RWPE1 (cell line): Measurements from ENCODE around the gene CERS5.

Experiments
- CTCF ChIA-PET: fragments of 350-600 bp; sonication (Branson Sonifier 250); formaldehyde crosslinking; extraction: SDS; loops from one replicate; lab custom pipeline; 2021; lab: Yijun Ruan, JAX
- POLR2A ChIA-PET: fragments of 400-600 bp; formaldehyde crosslinking; extraction: SDS; loops from one replicate; lab custom pipeline; 2020; ENCODE audit warnings: antibody characterized with exemption; ENCODE audit not compliant: low non-redundant PET; lab: Yijun Ruan, JAX
- DNase-seq: peaks from one replicate; pipeline ENCODE4 v3.0.0; 2012; ENCODE audit warnings: low spot score
- H3K27ac ChIP-seq: fragments of 450-650 bp; 2 replicates; pipeline ENCODE4 v1.5.1; 2017
- CTCF ChIP-seq: fragments of 450-650 bp; conservative IDR thresholded peaks from 2 replicates; pipeline ENCODE4 v1.5.1; 2017; ENCODE audit warnings: low read depth, mild to moderate bottlenecking

CERS5 gene

DNA sequence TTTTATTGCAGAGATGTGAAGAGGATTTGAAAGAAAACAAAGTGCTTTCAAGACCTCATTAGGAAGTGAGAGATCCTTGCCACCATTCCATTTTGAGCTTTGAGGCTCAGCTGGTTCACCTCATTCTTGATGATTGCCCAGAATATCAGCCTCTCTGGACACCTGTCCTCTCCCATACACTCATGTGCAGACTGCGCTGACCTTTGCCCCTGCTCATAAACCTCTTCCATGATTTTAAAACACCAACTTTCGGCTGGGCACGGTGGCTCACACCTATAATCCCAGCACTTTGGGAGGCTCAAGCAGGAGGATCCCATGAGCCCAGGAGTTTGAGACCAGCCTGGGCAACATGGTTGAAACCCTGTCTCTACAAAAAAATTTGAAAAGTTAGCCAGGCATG is 46.2 kb downstream of the CERS5 start:
- no peak for TF ChIP-seq CTCF
- ChIA-PET POLR2A (no interaction called here), CTCF (interaction anchor here (0.6 kb wide), 1 partner anchor 140 kb away, joined by 3 read pairs; no protein-coding TSS in a partner anchor)
- no peak overlapping the region for H3K27ac ChIP-seq
- no peak for DNase-seq

DNA sequence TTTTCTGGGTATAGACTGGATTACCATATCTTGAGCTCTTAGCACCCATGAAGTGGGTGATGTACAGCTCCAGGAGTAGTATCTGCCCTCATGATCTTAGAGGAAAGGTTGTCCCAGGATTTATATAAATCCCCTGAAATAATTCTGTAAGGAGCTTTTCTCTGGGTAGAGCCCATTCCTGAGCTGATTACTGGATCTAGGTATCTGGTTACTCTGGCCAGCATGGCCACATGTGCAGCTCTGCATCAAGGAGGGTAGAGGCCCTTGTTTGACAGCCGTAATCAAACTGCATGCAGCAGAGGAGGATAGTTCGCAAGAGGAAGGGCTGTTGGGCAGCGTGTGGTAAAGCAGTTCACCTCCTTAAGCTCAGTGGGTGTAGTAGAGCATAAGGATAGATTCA is 46.6 kb downstream of the CERS5 start:
- CTCF ChIA-PET: interaction anchor here (0.6 kb wide), 2 partner anchors 140 to 764 kb away, joined by 3 read pairs; no protein-coding TSS in a partner anchor

GRCh38 chr12:50119387-50119786 is 47.8 kb downstream of the CERS5 start:
- ChIA-PET CTCF (no interaction called here), POLR2A (no interaction called here)
- DNase-seq: no peak
- no peak overlapping the region for H3K27ac ChIP-seq
- TF ChIP-seq CTCF: no peak

More for the DNA sequence above, 46.6 kb downstream of the CERS5 start:
- POLR2A ChIA-PET: interaction anchor here (0.7 kb wide), 1 partner anchor 9 kb away, joined by 4 read pairs; the partner anchor contains the start of gene COX14
- no peak for DNase-seq
- TF ChIP-seq CTCF: no peak
- H3K27ac ChIP-seq: no peak overlapping the region

DNA sequence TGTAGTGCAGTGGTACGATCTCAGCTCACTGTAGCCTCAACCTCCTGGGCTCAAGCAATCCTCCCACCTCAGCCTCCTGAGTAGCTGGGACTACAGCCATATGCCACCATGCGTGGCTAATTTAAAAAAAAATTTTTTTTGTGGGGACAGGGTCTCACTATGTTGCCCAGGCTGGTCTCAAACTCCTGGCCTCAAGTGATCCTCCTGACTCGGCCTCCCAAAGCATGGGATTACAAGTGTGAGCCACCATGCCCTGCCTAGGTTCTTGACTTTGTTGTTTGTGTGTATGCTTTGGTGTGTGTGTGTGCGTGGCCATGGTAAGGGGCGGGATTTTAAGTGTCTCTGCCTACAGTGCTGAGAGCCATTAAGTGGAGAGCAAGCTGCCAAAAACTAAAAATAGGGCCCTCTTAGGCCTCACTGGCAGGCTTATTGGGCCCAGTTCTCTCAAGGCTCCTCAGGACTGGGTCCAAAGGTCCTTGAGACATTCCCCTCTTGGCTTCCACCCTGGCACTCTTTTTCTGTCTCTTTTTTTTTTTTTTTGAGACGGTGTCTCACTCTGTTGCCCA is 50.0 kb downstream of the CERS5 start:
- TF ChIP-seq CTCF: no peak
- ChIA-PET CTCF (no interaction called here), POLR2A (no interaction called here)
- no peak for DNase-seq
- H3K27ac ChIP-seq: no peak overlapping the region

GRCh38 chr12:50112456-50113218 is 54.5 kb downstream of the CERS5 start:
- no peak for TF ChIP-seq CTCF
- peak; percentile 49 for DNase-seq
- peak overlapping the region; percentile 92 for H3K27ac ChIP-seq
- ChIA-PET CTCF (interaction anchor here (0.6 to 3.0 kb wide), 5 partner anchors 22 to 396 kb away, joined by 3 to 18 read pairs (median 4); partner anchors contain the start of genes AQP2 and SMARCD1), POLR2A (interaction anchor here (0.6 to 1.1 kb wide), 4 partner anchors 15 to 874 kb away, joined by 3 to 4 read pairs (median 3); partner anchors contain the start of gene SMARCD1)

DNA sequence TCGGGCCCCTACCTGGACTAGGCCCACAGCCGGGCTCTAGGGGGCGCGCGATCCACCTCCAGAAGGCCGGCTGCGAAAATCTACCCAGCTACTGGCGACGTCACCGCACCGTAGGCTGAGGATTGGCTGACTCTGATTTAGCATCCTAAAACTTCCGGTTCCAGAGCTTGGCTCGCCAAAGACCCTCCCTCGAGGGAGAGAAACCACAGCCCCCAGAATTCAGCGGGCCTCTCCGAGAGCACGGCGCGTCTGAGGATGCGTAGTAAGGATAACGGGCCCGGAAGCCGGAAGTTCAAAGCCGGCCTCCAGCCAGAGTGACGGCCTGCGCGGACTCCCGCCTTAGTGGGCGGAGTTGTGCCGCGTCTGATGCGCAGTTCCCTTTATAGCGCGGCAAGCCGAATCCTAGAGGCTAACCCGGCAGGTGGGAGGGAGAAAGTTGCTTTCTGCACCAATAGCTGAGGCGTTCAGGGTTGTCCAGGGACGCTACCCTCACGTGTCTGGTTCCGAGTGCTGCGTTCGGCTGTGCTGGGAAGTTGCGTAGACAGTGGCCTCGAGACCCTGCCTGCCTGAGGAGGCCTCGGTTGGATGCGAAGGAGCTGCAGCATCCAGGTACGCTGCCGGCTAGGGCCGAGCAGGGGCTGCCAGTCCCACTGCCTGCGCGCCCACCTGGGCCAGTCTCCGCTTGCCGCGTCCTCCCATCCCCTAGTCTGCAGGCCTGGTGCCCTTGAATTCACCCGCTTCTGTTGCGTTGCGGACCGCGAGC is 55.3 kb downstream of the CERS5 start, which contains the start of gene COX14:
TSS of gene COX14 (plus strand) at position 544 of the 763 bp plus-strand sequence. CDS start 7,808 bp downstream, outside the sequence.
- peak; percentile 99 for DNase-seq
- H3K27ac ChIP-seq: peak within 1 kb of the TSS; percentile 92
- ChIA-PET POLR2A (interaction anchor here (0.6 to 1.1 kb wide), 7 partner anchors 8 to 283 kb away, joined by 3 to 12 read pairs (median 4); partner anchors contain the start of gene SMARCD1), CTCF (interaction anchor here (0.6 to 3.0 kb wide), 18 partner anchors 11 to 396 kb away, joined by 3 to 27 read pairs (median 5); partner anchors contain the start of gene SMARCD1)
- TF ChIP-seq CTCF: peak; percentile 98
